Calu3 (cell line): ENCODE data around the gene CYP46A1. TPM values are rescaled to one million over a fixed set of nuclear protein-coding genes. Genes with fewer than 3 reads are reported as not detected.

Experiments used
- BruUV-seq: library from RNA; stranded (reverse); fragments of 400-500 nt; replicated peaks from 2 replicates; lab custom pipeline; 2021; lab: Mats Ljungman, UMichigan
- CTCF ChIA-PET: fragments of 300-600 bp; sonication (Branson Sonifier 250); formaldehyde crosslinking; loops from one replicate; lab custom pipeline; 2022; ENCODE audit warnings: antibody characterized with exemption; lab: Charles Lee
- DNase-seq: peaks from one replicate; pipeline ENCODE4 v3.0.0; 2022
- H3K27ac Mint-ChIP-seq: one replicate; pipeline ENCODE4 v1.8.0; 2022; ENCODE audit warnings: mixed read lengths; ENCODE audit not compliant: unreplicated experiment
- H3K27me3 Mint-ChIP-seq: one replicate; pipeline ENCODE4 v1.8.0; 2022; ENCODE audit warnings: mixed read lengths; ENCODE audit not compliant: unreplicated experiment
- H3K36me3 Mint-ChIP-seq: one replicate; pipeline ENCODE4 v1.8.0; 2022; ENCODE audit warnings: mild to moderate bottlenecking, moderate library complexity, mixed read lengths; ENCODE audit not compliant: insufficient read depth, unreplicated experiment
- H3K4me1 Mint-ChIP-seq: one replicate; pipeline ENCODE4 v1.8.0; 2022; ENCODE audit warnings: mild to moderate bottlenecking, low read depth, mixed read lengths; ENCODE audit not compliant: unreplicated experiment
- H3K4me3 Mint-ChIP-seq: one replicate; pipeline ENCODE4 v1.8.0; 2022; ENCODE audit warnings: mild to moderate bottlenecking, low read depth, moderate library complexity, mixed read lengths; ENCODE audit not compliant: unreplicated experiment
- H3K9me3 Mint-ChIP-seq: one replicate; pipeline ENCODE4 v1.8.0; 2022; ENCODE audit warnings: low read depth, mixed read lengths; ENCODE audit not compliant: unreplicated experiment
- CTCF ChIP-seq: fragments of 200-600 bp; IDR thresholded peaks from one replicate; pipeline ENCODE4 v1.8.0; 2022; ENCODE audit warnings: antibody characterized with exemption; ENCODE audit not compliant: unreplicated experiment
- intact Hi-C: fragments of 100-400 bp; cut with micrococcal nuclease; formaldehyde crosslinking; loops from one replicate; pipeline ENCODE4 v1.10.0; 2022; ENCODE audit not compliant: unreplicated experiment
- total RNA-seq: library from RNA; stranded (reverse); gene quantifications from 2 replicates; pipeline ENCODE4 v1.2.3, GENCODE V29; 2022

Gene CYP46A1
- total RNA-seq, 1 experiment from 2014 or later, result not detected

GRCh38 chr14:99747582-99748330, 63.7 kb downstream of the CYP46A1 start:
- no peak overlapping the region for H3K27ac Mint-ChIP-seq
- H3K9me3 Mint-ChIP-seq, result no peaks in the 10 kb centered on the region
- no TSS peak for BruUV-seq
- H3K27me3 Mint-ChIP-seq, result no peaks in the 10 kb centered on the region
- intact Hi-C loops, result no loop called here
- CTCF ChIA-PET, result interaction anchor here (0.7 to 1.1 kb wide), 2 partner anchors 10 to 27 kb away, joined by 4 to 6 read pairs; no protein-coding TSS in a partner anchor
- H3K4me1 Mint-ChIP-seq, result peaks cover 37% of the 10 kb centered on the region
- H3K4me3 Mint-ChIP-seq, result no peak overlapping the region
- H3K36me3 Mint-ChIP-seq, result no peaks in the 10 kb centered on the region
- DNase-seq, result no peak
- TF ChIP-seq CTCF, result no peak

- TF ChIP-seq CTCF, result no peak
- intact Hi-C loops, result no loop called here
- CTCF ChIA-PET, result no interaction called here
- Mint-ChIP-seq H3K27me3 (no peaks in the 10 kb centered on the region), H3K4me3 (no peak overlapping the region), H3K27ac (no peak overlapping the region), H3K36me3 (peaks cover 3% of the 10 kb centered on the region), H3K4me1 (peaks cover 45% of the 10 kb centered on the region), H3K9me3 (no peaks in the 10 kb centered on the region)
- BruUV-seq, result no TSS peak
- no peak for DNase-seq
Observed at GRCh38 chr14:99748529-99748928, 64.4 kb downstream of the CYP46A1 start.

- peaks cover 50% of the 10 kb centered on the region for H3K4me1 Mint-ChIP-seq
- no peaks in the 10 kb centered on the region for H3K27me3 Mint-ChIP-seq
- TF ChIP-seq CTCF, result no peak
- H3K9me3 Mint-ChIP-seq, result no peaks in the 10 kb centered on the region
- H3K27ac Mint-ChIP-seq, result no peak overlapping the region
- CTCF ChIA-PET, result no interaction called here
- BruUV-seq, result no TSS peak
- H3K36me3 Mint-ChIP-seq, result peaks cover 7% of the 10 kb centered on the region
- no peak overlapping the region for H3K4me3 Mint-ChIP-seq
- intact Hi-C loops, result no loop called here
- no peak for DNase-seq
Observed at GRCh38 chr14:99749142-99749541, 65.0 kb downstream of the CYP46A1 start.

DNA sequence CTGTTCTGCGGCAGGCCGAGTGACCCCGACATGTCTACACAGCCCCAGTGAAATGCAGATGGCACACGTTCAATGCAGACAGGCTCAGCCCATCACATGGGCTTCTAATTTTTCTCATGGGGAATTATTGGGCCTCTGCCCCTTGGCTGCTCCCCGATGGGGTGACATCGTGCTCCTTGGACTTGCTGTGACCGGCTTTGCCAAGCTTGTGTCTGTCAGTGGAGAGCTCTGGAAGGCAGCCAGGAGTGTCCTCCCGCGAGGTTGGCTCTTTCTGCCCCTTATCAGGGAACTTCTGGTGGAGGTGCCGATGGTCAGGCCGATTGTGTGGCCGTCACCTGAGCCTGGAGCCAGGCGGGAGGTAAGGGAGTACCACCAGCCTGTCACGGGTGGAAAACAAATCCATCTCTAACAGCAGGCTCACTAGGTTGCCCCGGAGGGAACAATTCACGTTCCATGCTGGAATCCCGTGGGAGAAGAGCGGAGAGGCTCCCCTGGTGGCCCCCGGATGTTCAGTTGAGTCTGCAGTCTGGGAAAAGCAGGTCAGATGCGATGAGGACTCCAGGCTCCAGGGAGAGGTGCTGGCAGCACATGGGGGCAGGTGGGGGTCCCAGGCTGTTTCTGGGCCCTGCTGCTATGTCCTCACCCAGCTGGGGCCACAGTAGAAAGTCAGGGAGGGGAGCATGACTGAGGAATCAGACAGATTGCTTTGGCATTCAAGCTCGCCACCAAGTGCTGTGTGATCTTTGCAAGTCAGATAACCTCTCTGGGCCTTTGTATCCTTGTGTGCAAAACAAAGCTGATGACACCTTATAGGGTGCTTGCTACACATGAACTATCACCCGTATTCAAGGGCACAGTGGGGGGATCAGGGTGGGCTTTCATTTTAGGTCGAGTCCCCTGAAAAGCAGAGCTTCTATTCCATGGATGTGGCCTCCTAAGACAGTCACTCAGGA, 65.9 kb downstream of the CYP46A1 start:
- BruUV-seq, result no TSS peak
- intact Hi-C loops, result no loop called here
- H3K4me3 Mint-ChIP-seq, result no peak overlapping the region
- H3K27me3 Mint-ChIP-seq, result no peaks in the 10 kb centered on the region
- H3K27ac Mint-ChIP-seq, result no peak overlapping the region
- no peak for TF ChIP-seq CTCF
- peaks cover 58% of the 10 kb centered on the region for H3K4me1 Mint-ChIP-seq
- CTCF ChIA-PET, result no interaction called here
- peaks cover 7% of the 10 kb centered on the region for H3K36me3 Mint-ChIP-seq
- H3K9me3 Mint-ChIP-seq, result no peaks in the 10 kb centered on the region
- DNase-seq, result no peak
